GM21515 (cell line): ENCODE measurements around the gene CPNE8.
"Not testable (repeated sequence)": the region's sequence is repeated elsewhere in the genome, so short reads cannot be mapped to it uniquely, and the experiment has no call there.

Experiments used
- ATAC-seq: cut with Tn5 transposase; IDR thresholded peaks from one replicate; pipeline ENCODE4 v1.9.1; 2021; ENCODE audit not compliant: unreplicated experiment

The CPNE8 gene

GRCh38 chr12:38744041-38744440 lies 161.3 kb downstream of the CPNE8 start:
- ATAC-seq = no peak

GRCh38 chr12:38742496-38742895 lies 162.9 kb downstream of the CPNE8 start:
- ATAC-seq = not testable (repeated sequence)

- ATAC-seq = no peak
Observed at GRCh38 chr12:38736821-38737220, 168.6 kb downstream of the CPNE8 start.

- ATAC-seq = no peak
Observed at GRCh38 chr12:38732761-38733160, 172.6 kb downstream of the CPNE8 start.

GRCh38 chr12:38728894-38729293 lies 176.5 kb downstream of the CPNE8 start:
- ATAC-seq = no peak

- no peak for ATAC-seq
Observed at GRCh38 chr12:38721611-38722252, 183.7 kb downstream of the CPNE8 start.

GRCh38 chr12:38720661-38721060 lies 184.7 kb downstream of the CPNE8 start:
- no peak for ATAC-seq

- no peak for ATAC-seq
Observed at GRCh38 chr12:38713294-38713693, 192.1 kb downstream of the CPNE8 start.

- no peak for ATAC-seq
Observed at GRCh38 chr12:38711054-38711453, 194.3 kb downstream of the CPNE8 start.

- ATAC-seq = no peak
Observed at GRCh38 chr12:38708466-38708865, 196.9 kb downstream of the CPNE8 start.

- ATAC-seq = no peak
Observed at GRCh38 chr12:38707648-38708047, 197.7 kb downstream of the CPNE8 start.

GRCh38 chr12:38697289-38697688 lies 208.1 kb downstream of the CPNE8 start:
- no peak for ATAC-seq

GRCh38 chr12:38695057-38695456 lies 210.3 kb downstream of the CPNE8 start:
- no peak for ATAC-seq

- ATAC-seq = no peak
Observed at GRCh38 chr12:38691164-38691563, 214.2 kb downstream of the CPNE8 start.

GRCh38 chr12:38690646-38691045 lies 214.7 kb downstream of the CPNE8 start:
- no peak for ATAC-seq

GRCh38 chr12:38689704-38690103 lies 215.7 kb downstream of the CPNE8 start:
- ATAC-seq = no peak

- no peak for ATAC-seq
Observed at GRCh38 chr12:38689195-38689594, 216.2 kb downstream of the CPNE8 start.

- no peak for ATAC-seq
Observed at GRCh38 chr12:38682521-38682920, 222.9 kb downstream of the CPNE8 start.

GRCh38 chr12:38669530-38669929 lies 235.9 kb downstream of the CPNE8 start:
- no peak for ATAC-seq

- no peak for ATAC-seq
Observed at GRCh38 chr12:38669081-38669480, 236.3 kb downstream of the CPNE8 start.

GRCh38 chr12:38666425-38666824 lies 239.0 kb downstream of the CPNE8 start:
- no peak for ATAC-seq

- ATAC-seq = no peak
Observed at GRCh38 chr12:38664661-38665269, 240.6 kb downstream of the CPNE8 start.

- ATAC-seq = no peak
Observed at GRCh38 chr12:38662829-38663228, 242.6 kb downstream of the CPNE8 start.
